Caco-2 (cell line): ENCODE data around the gene CTTNBP2NL. TPM values are rescaled to one million over a fixed set of nuclear protein-coding genes. Genes with fewer than 3 reads are reported as not detected.
A peak's percentile ranks its signal among the peaks of the same experiment; 100 is the strongest.

Experiments
- BruUV-seq: library from RNA; stranded (reverse); fragments of 400-500 nt; replicated peaks from 2 replicates; lab custom pipeline; 2021; lab: Mats Ljungman, UMichigan
- CTCF ChIA-PET: fragments of 300-600 bp; sonication (Branson Sonifier 250); formaldehyde crosslinking; loops from one replicate; lab custom pipeline; 2022; ENCODE audit warnings: antibody characterized with exemption; lab: Charles Lee
- POLR2A ChIA-PET: fragments of 300-600 bp; sonication (Branson Sonifier 250); formaldehyde crosslinking; loops from one replicate; lab custom pipeline; 2022; ENCODE audit warnings: antibody characterized with exemption; lab: Charles Lee
- DNase-seq, 2 experiments: peaks; one replicate each; pipeline versions ENCODE4 v3.0.0 to v3.0.0-alpha.2; 2020 to 2022
- H3K27me3 ChIP-seq: replicated peaks from 2 replicates; pipeline ENCODE4 v1.6.0; 2011; ENCODE audit warnings: low read length; ENCODE audit not compliant: control insufficient read depth, insufficient read depth
- H3K36me3 ChIP-seq: 2 replicates; pipeline ENCODE4 v1.5.1; 2011; ENCODE audit warnings: low read length; ENCODE audit not compliant: control insufficient read depth, insufficient read depth
- H3K4me1 ChIP-seq: fragments of 250-450 bp; sonication (Bioruptor Pico); 2 replicates; pipeline ENCODE4 v1.5.1; 2020; ENCODE audit warnings: mild to moderate bottlenecking
- H3K4me3 ChIP-seq: 2 replicates; pipeline ENCODE4 v1.5.1; 2011; ENCODE audit warnings: low read depth, mild to moderate bottlenecking, control low read depth, low read length
- H3K9me3 ChIP-seq: fragments of 250-450 bp; sonication (Bioruptor Pico); 2 replicates; pipeline ENCODE4 v1.5.1; 2020; ENCODE audit warnings: mild to moderate bottlenecking, moderate library complexity
- H3K27ac Mint-ChIP-seq: one replicate; pipeline ENCODE4 v1.8.0; 2022; ENCODE audit warnings: mixed read lengths; ENCODE audit not compliant: unreplicated experiment
- H3K27me3 Mint-ChIP-seq: one replicate; pipeline ENCODE4 v1.8.0; 2022; ENCODE audit warnings: mixed read lengths; ENCODE audit not compliant: insufficient read depth, unreplicated experiment
- H3K36me3 Mint-ChIP-seq: one replicate; pipeline ENCODE4 v1.8.0; 2022; ENCODE audit warnings: mild to moderate bottlenecking, mixed read lengths; ENCODE audit not compliant: insufficient read depth, unreplicated experiment
- H3K4me1 Mint-ChIP-seq: one replicate; pipeline ENCODE4 v1.8.0; 2022; ENCODE audit warnings: low read depth, mixed read lengths; ENCODE audit not compliant: unreplicated experiment
- H3K4me3 Mint-ChIP-seq: one replicate; pipeline ENCODE4 v1.8.0; 2022; ENCODE audit warnings: mild to moderate bottlenecking, moderate library complexity, mixed read lengths; ENCODE audit not compliant: unreplicated experiment
- H3K9me3 Mint-ChIP-seq: one replicate; pipeline ENCODE4 v1.8.0; 2022; ENCODE audit warnings: mixed read lengths; ENCODE audit not compliant: unreplicated experiment
- intact Hi-C: fragments of 100-400 bp; cut with micrococcal nuclease; formaldehyde crosslinking; loops from one replicate; pipeline ENCODE4 v1.10.0; 2022; ENCODE audit not compliant: unreplicated experiment
- total RNA-seq: library from RNA; stranded (reverse); gene quantifications from 2 replicates; pipeline ENCODE4 v1.2.3, GENCODE V29; 2022
- TF ChIP-seq, protein P1 (sequence below), 2 experiments: fragments of 200-600 bp in 1 of 2; IDR thresholded peaks; 1 replicate in 1 of 2; 2 replicates in 1 of 2; pipeline versions ENCODE4 v1.5.1 to v1.8.0; 2011 to 2022; ENCODE audit warnings: antibody characterized with exemption in 1 of 2, control low read depth in 1 of 2, inconsistent platforms in 1 of 2, low read depth in 1 of 2, low read length in 1 of 2, mild to moderate bottlenecking in 1 of 2, moderate library complexity in 1 of 2; ENCODE audit not compliant: insufficient read depth in 1 of 2, severe bottlenecking in 1 of 2, unreplicated experiment in 1 of 2

The CTTNBP2NL gene
- total RNA-seq, 1 experiment from 2014 or later, result 11.3 TPM

DNA sequence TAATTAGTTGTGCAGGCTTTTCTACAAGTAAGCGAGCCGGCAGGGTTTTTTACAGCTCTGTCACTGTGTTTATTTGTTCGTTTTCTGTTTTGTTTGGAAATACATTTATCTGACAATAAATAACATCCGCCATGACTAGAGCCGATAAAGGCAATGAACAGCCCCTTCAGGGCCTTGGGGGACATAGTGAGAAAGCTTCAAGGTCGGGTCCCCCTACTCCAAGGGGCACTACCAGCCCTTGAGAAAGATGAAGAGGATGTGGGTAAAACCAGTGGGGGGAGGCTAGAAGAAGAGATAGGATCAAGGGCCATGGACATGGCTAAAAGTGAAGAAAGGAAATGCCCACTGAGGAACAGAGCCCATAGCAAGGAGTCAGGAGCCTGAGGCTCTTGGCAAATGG, 38.5 kb upstream of the CTTNBP2NL start:
- no TSS peak for BruUV-seq

DNA sequence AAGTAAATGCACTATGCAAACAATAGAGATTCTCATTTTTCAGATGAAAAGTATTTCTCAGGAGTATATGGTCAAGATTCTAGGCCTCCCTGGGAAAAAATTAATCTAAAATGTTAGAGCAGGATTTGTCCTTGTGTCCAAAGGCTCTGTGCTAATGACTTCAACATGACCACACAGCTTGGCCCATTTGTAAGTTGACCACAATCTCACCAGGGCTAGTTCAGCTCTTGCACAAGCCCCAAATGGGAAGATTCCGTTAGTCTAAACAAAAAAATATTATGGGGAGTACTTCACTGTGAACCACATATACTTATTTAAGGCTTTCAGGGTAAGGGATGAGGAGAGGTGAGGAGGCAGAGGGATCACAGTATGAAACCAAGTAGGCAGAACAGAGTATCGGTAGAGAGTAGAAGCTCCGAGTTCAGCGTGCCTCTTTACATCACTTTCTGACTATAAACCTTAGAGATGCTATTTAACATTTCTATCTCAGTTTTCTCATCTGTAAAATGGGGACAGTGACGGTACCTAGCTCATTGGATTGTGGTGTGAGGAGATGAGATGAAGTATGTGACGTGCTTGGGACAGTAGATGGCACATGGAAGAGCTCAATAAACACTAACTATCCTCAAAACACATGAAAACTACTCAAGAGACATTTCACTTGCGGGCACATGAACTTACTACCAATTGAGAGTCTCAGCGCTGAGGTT, 37.8 kb upstream of the CTTNBP2NL start:
- peaks cover 15% of the 10 kb centered on the region for H3K27me3 Mint-ChIP-seq
- Histone ChIP-seq H3K9me3 (no peaks in the 10 kb centered on the region), H3K4me3 (no peak overlapping the region), H3K36me3 (no peaks in the 10 kb centered on the region), H3K4me1 (0 out of 2 replicates have a peak, but pooled peaks cover 3% of the 10 kb centered on the region), H3K27me3 (no peaks in the 10 kb centered on the region)
- TF ChIP-seq, protein P1, sequence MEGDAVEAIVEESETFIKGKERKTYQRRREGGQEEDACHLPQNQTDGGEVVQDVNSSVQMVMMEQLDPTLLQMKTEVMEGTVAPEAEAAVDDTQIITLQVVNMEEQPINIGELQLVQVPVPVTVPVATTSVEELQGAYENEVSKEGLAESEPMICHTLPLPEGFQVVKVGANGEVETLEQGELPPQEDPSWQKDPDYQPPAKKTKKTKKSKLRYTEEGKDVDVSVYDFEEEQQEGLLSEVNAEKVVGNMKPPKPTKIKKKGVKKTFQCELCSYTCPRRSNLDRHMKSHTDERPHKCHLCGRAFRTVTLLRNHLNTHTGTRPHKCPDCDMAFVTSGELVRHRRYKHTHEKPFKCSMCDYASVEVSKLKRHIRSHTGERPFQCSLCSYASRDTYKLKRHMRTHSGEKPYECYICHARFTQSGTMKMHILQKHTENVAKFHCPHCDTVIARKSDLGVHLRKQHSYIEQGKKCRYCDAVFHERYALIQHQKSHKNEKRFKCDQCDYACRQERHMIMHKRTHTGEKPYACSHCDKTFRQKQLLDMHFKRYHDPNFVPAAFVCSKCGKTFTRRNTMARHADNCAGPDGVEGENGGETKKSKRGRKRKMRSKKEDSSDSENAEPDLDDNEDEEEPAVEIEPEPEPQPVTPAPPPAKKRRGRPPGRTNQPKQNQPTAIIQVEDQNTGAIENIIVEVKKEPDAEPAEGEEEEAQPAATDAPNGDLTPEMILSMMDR (IDR thresholded peaks at IDR 0.05; ENCODE audit: insufficient read depth in 1 of 2, low read depth in 1 of 2, low read length in 1 of 2, severe bottlenecking in 1 of 2, unreplicated experiment in 1 of 2), result no peak
- no peaks in the 10 kb centered on the region for H3K9me3 Mint-ChIP-seq
- POLR2A ChIA-PET, result no interaction called here
- no peak overlapping the region for H3K27ac Mint-ChIP-seq
- no peaks in the 10 kb centered on the region for H3K36me3 Mint-ChIP-seq
- no peak for DNase-seq
- CTCF ChIA-PET, result interaction anchor here (0.7 to 0.8 kb wide), 2 partner anchors 33 to 60 kb away, joined by 3 read pairs; no protein-coding TSS in a partner anchor
- intact Hi-C loops, result loop anchor here (1.0 kb wide), 1 partner anchor 11 kb away; no protein-coding TSS in a partner anchor
- no peaks in the 10 kb centered on the region for H3K4me1 Mint-ChIP-seq
- no peak overlapping the region for H3K4me3 Mint-ChIP-seq
- no TSS peak for BruUV-seq

More for the DNA sequence above, 38.5 kb upstream of the CTTNBP2NL start:
- DNase-seq, result no peak
- H3K4me1 ChIP-seq, result 0 out of 2 replicates have a peak, but pooled peaks cover 3% of the 10 kb centered on the region
- no peaks in the 10 kb centered on the region for H3K9me3 ChIP-seq
- Mint-ChIP-seq H3K9me3 (no peaks in the 10 kb centered on the region), H3K27ac (no peak overlapping the region), H3K36me3 (no peaks in the 10 kb centered on the region), H3K4me1 (no peaks in the 10 kb centered on the region), H3K4me3 (no peak overlapping the region), H3K27me3 (peaks cover 15% of the 10 kb centered on the region)
- TF ChIP-seq, protein P1 (IDR thresholded peaks at IDR 0.05; ENCODE audit: insufficient read depth in 1 of 2, low read depth in 1 of 2, low read length in 1 of 2, severe bottlenecking in 1 of 2, unreplicated experiment in 1 of 2), result no peak
- no peak overlapping the region for H3K4me3 ChIP-seq
- H3K36me3 ChIP-seq, result no peaks in the 10 kb centered on the region
- no peaks in the 10 kb centered on the region for H3K27me3 ChIP-seq
- ChIA-PET POLR2A (no interaction called here), CTCF (no interaction called here)
- intact Hi-C loops, result no loop called here

DNA sequence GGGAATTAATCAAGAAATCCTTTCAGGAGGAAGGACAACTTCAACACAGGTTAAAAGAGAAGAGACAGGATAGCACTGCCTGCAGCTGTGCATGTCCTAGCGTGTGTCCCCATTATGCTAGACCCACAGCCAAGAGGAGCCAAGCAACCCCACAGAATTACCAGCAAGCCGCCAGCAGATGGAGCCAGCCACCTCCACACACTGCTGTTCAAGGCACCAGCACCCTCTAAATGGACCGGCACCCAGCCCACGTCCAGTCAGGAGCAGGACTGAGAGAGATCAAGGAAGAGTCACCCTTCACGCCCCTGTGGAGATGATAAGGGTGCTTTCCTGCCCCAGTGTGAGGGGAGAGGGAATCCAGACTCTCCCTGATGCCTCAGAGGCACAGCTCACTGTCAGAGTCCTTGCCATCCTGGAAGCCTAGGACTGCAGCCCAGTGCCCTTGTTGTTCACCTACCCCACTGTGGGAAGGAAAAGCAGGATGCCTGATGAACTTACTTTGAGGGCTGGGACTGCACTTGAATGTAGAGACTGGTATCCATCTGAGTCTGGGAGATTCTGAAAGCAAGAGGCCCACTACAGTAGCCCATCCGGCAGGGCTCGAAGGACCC, 37.1 kb upstream of the CTTNBP2NL start:
- 0 out of 2 replicates have a peak, but pooled peaks cover 3% of the 10 kb centered on the region for H3K4me1 ChIP-seq
- Mint-ChIP-seq H3K9me3 (no peaks in the 10 kb centered on the region), H3K4me1 (no peaks in the 10 kb centered on the region), H3K4me3 (no peak overlapping the region), H3K27me3 (peaks cover 15% of the 10 kb centered on the region), H3K36me3 (no peaks in the 10 kb centered on the region), H3K27ac (no peak overlapping the region)
- ChIA-PET CTCF (interaction anchor here (0.8 kb wide), 1 partner anchor 32 kb away, joined by 3 read pairs; no protein-coding TSS in a partner anchor), POLR2A (no interaction called here)
- TF ChIP-seq, protein P1 (IDR thresholded peaks at IDR 0.05; ENCODE audit: insufficient read depth in 1 of 2, low read depth in 1 of 2, low read length in 1 of 2, severe bottlenecking in 1 of 2, unreplicated experiment in 1 of 2), result peak; percentile 51 to 62
- no peaks in the 10 kb centered on the region for H3K9me3 ChIP-seq
- H3K27me3 ChIP-seq, result no peaks in the 10 kb centered on the region
- no peaks in the 10 kb centered on the region for H3K36me3 ChIP-seq
- intact Hi-C loops, result loop anchor here (1.0 kb wide), 1 partner anchor 10 kb away; no protein-coding TSS in a partner anchor
- peak; percentile 54 to 63 for DNase-seq
- no peak overlapping the region for H3K4me3 ChIP-seq
- BruUV-seq, result no TSS peak
